Esophagus squamous epithelium (tissue), 5 donors: ENCODE measurements around the gene CEND1. TPM values are rescaled to one million over a fixed set of nuclear protein-coding genes. Genes with fewer than 3 reads are reported as not detected.

Source experiments
- DNase-seq: peaks from one replicate; lab custom pipeline; 2025; lab: John Stamatoyannopoulos, UW
- H3K27ac ChIP-seq, 4 donors: fragments of 200-600 bp; sonication (generic); one replicate each; pipeline ENCODE4 v1.5.1; 2016 to 2019; ENCODE audit warnings: mild to moderate bottlenecking in 1 of 4
- H3K27me3 ChIP-seq, 4 donors: fragments of 200-600 bp; sonication (generic); 1 replicate in 3 of 4; 2 replicates in 1 of 4; pipeline versions ENCODE4 v1.5.1 to v1.6.0; 2017 to 2021; ENCODE audit warnings: antibody characterized with exemption in 1 of 4
- H3K36me3 ChIP-seq, 3 donors: fragments of 200-600 bp; sonication (generic); one replicate each; pipeline ENCODE4 v1.5.1; 2016 to 2019
- H3K4me1 ChIP-seq, 3 donors: fragments of 200-600 bp; sonication (generic); one replicate each; pipeline ENCODE4 v1.5.1; 2017 to 2019
- H3K4me3 ChIP-seq, 4 donors: fragments of 200-600 bp; sonication (generic); 1 replicate in 3 of 4; 2 replicates in 1 of 4; pipeline ENCODE4 v1.5.1; 2016 to 2019; ENCODE audit warnings: mild to moderate bottlenecking in 2 of 4, moderate library complexity in 1 of 4
- H3K9me3 ChIP-seq, 3 donors: fragments of 200-600 bp; sonication (generic); one replicate each; pipeline ENCODE4 v1.5.1; 2016 to 2019
- CTCF ChIP-seq, 6 experiments: fragments of 450-650 bp in 4 of 6; fragments of 200-600 bp in 2 of 6; sonication (generic) in 2 of 6; IDR thresholded peaks; one replicate each; pipeline ENCODE4 v1.5.1; 2016 to 2019; ENCODE audit warnings: antibody characterized with exemption in 6 of 6, mild to moderate bottlenecking in 4 of 6, moderate library complexity in 4 of 6
- POLR2A ChIP-seq, 4 donors: fragments of 450-650 bp; IDR thresholded peaks; one replicate each; pipeline ENCODE4 v1.6.1; 2017; ENCODE audit warnings: antibody characterized with exemption in 4 of 4, mild to moderate bottlenecking in 4 of 4, moderate library complexity in 3 of 4
- WGBS, 2 donors: methylation state at CpG; one replicate each; pipeline ENCODE4 v1.1.5; 2018; 5-methylcytosine and 5-hydroxymethylcytosine counted together
- intact Hi-C: fragments of 100-400 bp; cut with DNase I; formaldehyde crosslinking; loops from one replicate; pipeline ENCODE4 v1.15.0; 2022
- total RNA-seq, 4 donors: library from RNA; depleted of rRNA; stranded (reverse); fragments of >200 nt; gene quantifications; one replicate each; pipeline ENCODE4 v1.1.0, GENCODE V29; 2016
- donor health status: DM: yes; HTN: yes; CAD: no.

Gene CEND1
- total RNA-seq, 4 donors from 2014 or later = 0.15 TPM; not detected in 3

DNA sequence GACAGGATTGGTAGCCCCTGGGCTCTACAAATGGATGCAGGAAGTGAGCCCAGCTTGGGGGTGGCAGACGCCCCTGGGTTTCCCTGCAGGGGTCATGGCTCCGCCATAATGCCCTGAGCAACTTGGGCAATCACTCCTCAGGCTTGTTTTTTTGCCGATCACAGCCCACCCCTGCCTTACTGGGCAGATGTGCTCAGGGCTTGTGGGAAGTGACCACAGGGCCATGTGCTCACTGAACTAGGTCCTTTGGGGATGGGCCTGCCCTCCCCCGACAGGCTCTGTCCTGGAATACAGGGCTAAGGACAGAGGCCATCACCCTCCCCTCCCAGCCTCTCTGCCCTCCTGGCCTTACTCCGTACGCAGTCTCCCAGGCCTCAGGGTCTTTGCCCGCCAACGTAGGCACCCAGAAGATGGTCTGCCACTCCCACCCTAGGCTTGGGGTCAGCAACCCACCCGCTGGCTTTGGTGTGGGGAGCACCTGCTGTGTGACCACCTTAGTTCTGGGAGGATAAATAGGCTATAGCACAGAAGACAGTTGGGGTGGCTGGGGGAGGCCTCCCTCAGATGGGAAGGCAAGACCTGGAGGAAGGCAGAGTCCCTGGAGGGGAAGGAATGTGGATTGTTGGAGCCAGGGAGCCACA is 23.7 kb upstream of the CEND1 start:
- 67 to 100% methylated on average over 2 to 3 of the region's 9 CpGs for WGBS, 2 donors
- no peak for TF ChIP-seq CTCF (IDR thresholded peaks at IDR 0.05)
- no peak for TF ChIP-seq POLR2A (IDR thresholded peaks at IDR 0.05)
- Histone ChIP-seq H3K27ac (no peak overlapping the region), H3K36me3 (peaks cover 18 to 46% (median 23%) of the 10 kb centered on the region in 3 donors), H3K4me3 (no peak overlapping the region), H3K4me1 (peaks cover 22 to 39% (median 24%) of the 10 kb centered on the region in 3 donors), H3K9me3 (no peaks in the 10 kb centered on the region), H3K27me3 (no peaks in the 10 kb centered on the region)
- DNase-seq = no peak
- intact Hi-C loops = no loop called here

- Histone ChIP-seq H3K4me1 (peaks cover 24 to 39% (median 25%) of the 10 kb centered on the region in 3 donors), H3K27ac (no peak overlapping the region), H3K9me3 (no peaks in the 10 kb centered on the region), H3K36me3 (peaks cover 18 to 46% (median 23%) of the 10 kb centered on the region in 3 donors), H3K27me3 (no peaks in the 10 kb centered on the region), H3K4me3 (no peak overlapping the region)
- no peak for DNase-seq
- intact Hi-C loops = no loop called here
- TF ChIP-seq POLR2A (IDR thresholded peaks at IDR 0.05) = no peak
- no peak for TF ChIP-seq CTCF (IDR thresholded peaks at IDR 0.05)
- 90 to 93% methylated on average over 3 to 5 of the region's 6 CpGs for WGBS, 2 donors
Observed at GRCh38 chr11:813072-813455, 23.2 kb upstream of the CEND1 start.

GRCh38 chr11:812390-812789 is 22.5 kb upstream of the CEND1 start:
- H3K27ac ChIP-seq = peak overlapping the region in 2 of 4 donors; percentile 99
- no peaks in the 10 kb centered on the region for H3K9me3 ChIP-seq
- H3K27me3 ChIP-seq = no peaks in the 10 kb centered on the region
- peaks cover 18 to 46% (median 23%) of the 10 kb centered on the region in 3 donors for H3K36me3 ChIP-seq
- TF ChIP-seq POLR2A (IDR thresholded peaks at IDR 0.05) (no peak), CTCF (IDR thresholded peaks at IDR 0.05) (no peak)
- 52 to 70% methylated on average over 1 to 2 of the region's 3 CpGs for WGBS, 2 donors
- no peak overlapping the region for H3K4me3 ChIP-seq
- no peak for DNase-seq
- intact Hi-C loops = no loop called here
- H3K4me1 ChIP-seq = peaks cover 25 to 45% (median 25%) of the 10 kb centered on the region in 3 donors

DNA sequence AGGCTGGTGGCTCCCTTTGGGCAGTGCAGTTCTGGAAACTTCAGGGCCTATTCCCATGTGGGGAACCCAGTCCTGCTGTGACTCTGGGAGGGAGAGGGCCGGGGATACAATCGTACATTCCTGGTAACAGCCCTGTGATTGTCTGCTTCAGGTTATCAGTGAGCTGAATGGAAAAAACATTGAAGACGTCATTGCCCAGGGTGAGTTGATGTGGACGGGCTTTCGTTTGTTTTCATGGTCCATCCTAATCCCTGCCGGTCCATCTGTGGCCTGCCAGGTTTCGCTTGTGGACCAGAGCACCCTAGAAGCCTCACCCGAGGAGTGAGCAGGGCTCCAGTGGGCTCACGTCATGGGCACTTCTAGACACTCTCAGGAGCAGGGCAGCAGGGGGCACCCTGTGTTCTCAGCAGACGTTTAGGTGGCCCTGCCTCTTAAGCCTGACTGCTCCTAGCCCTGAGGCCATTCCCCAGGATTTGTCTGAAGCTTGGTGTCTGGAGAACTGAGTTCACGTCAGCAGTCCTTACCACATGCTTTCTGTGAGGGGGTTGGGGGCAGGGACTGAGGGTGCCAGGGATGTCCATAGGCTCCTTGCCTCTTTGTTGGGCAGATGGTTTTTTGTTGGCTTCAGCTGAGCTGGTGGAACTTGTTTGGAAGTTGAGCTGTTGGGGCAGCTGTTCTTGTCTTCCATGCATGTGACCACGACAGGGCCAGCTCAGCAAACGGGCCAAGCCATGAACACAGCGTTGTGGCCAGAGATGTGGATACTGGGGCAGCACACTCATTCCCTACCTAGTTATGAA is 21.8 kb upstream of the CEND1 start:
- Histone ChIP-seq H3K27me3 (no peaks in the 10 kb centered on the region), H3K27ac (peak overlapping the region in 2 of 4 donors; percentile 99), H3K4me1 (peaks cover 25 to 47% (median 25%) of the 10 kb centered on the region in 3 donors), H3K4me3 (peak overlapping the region in 1 of 4 donors; percentile 99), H3K36me3 (peaks cover 18 to 46% (median 23%) of the 10 kb centered on the region in 3 donors), H3K9me3 (no peaks in the 10 kb centered on the region)
- TF ChIP-seq POLR2A (IDR thresholded peaks at IDR 0.05) (no peak), CTCF (IDR thresholded peaks at IDR 0.05) (peak in 1 of 6 experiments; percentile 3)
- no peak for DNase-seq
- intact Hi-C loops = no loop called here
- 67 to 73% methylated on average over 4 to 5 of the region's 14 CpGs for WGBS, 2 donors
